Fibroblast of lung (primary cell): ENCODE results near the gene NLRC5. TPM values are rescaled to one million over a fixed set of nuclear protein-coding genes. Genes with fewer than 3 reads are reported as not detected.

Source experiments
- DNase-seq, 2 donors: peaks; one replicate each; pipeline versions ENCODE4 v3.0.0 to v3.0.0-alpha.2; 2010; ENCODE audit warnings: low read depth in 2 of 2
- H2AFZ ChIP-seq: 2 replicates; pipeline ENCODE4 v1.5.1; 2012; ENCODE audit warnings: low read length, control low read depth, inconsistent platforms
- H3K27ac ChIP-seq: 2 replicates; pipeline ENCODE4 v1.5.1; 2011; ENCODE audit warnings: low read length, control low read depth; ENCODE audit not compliant: insufficient read depth
- H3K27me3 ChIP-seq: 2 replicates; pipeline ENCODE4 v1.5.1; 2011; ENCODE audit warnings: mild to moderate bottlenecking, low read length; ENCODE audit not compliant: control insufficient read depth, insufficient read depth
- H3K36me3 ChIP-seq: 2 replicates; pipeline ENCODE4 v1.5.1; 2011; ENCODE audit warnings: low read length; ENCODE audit not compliant: control insufficient read depth, insufficient read depth
- H3K4me1 ChIP-seq: 2 replicates; pipeline ENCODE4 v1.5.1; 2011; ENCODE audit warnings: low read length; ENCODE audit not compliant: control insufficient read depth, insufficient read depth; ENCODE audit errors: extremely low read depth
- H3K4me2 ChIP-seq: 2 replicates; pipeline ENCODE4 v1.5.1; 2011; ENCODE audit warnings: low read length, control low read depth; ENCODE audit not compliant: insufficient read depth; ENCODE audit errors: extremely low read depth
- H3K4me3 ChIP-seq, 4 experiments: fragments of 200-600 bp in 1 of 4; sonication (generic) in 1 of 4; replicated peaks in 1 of 4; 2 replicates each; pipeline ENCODE4 v1.5.1; 2011 to 2016; ENCODE audit warnings: low read length in 4 of 4, low read depth in 3 of 4, mild to moderate bottlenecking in 3 of 4, control low read depth in 2 of 4, inconsistent platforms in 1 of 4, mixed read lengths in 1 of 4; ENCODE audit not compliant: insufficient read depth in 1 of 4; ENCODE audit errors: control extremely low read depth in 1 of 4
- H3K79me2 ChIP-seq: 2 replicates; pipeline ENCODE4 v1.5.1; 2012; ENCODE audit warnings: mild to moderate bottlenecking, low read length, inconsistent platforms; ENCODE audit not compliant: control insufficient read depth, insufficient read depth
- H3K9ac ChIP-seq: 2 replicates; pipeline ENCODE4 v1.5.1; 2011; ENCODE audit warnings: mild to moderate bottlenecking, low read length, control low read depth; ENCODE audit not compliant: insufficient read depth
- H3K9me3 ChIP-seq: 2 replicates; pipeline ENCODE4 v1.5.1; 2012; ENCODE audit warnings: low read depth, low read length; ENCODE audit not compliant: control insufficient read depth, insufficient read depth
- H4K20me1 ChIP-seq: 2 replicates; pipeline ENCODE4 v1.5.1; 2011; ENCODE audit warnings: low read length; ENCODE audit not compliant: control insufficient read depth, insufficient read depth; ENCODE audit errors: extremely low read depth
- CTCF ChIP-seq, 2 donors: IDR thresholded peaks in 1 of 2; conservative IDR thresholded peaks in 1 of 2; 1 replicate in 1 of 2; 2 replicates in 1 of 2; pipeline ENCODE4 v1.5.1; 2011 to 2012; ENCODE audit warnings: low read length in 2 of 2, control low read depth in 1 of 2, inconsistent platforms in 1 of 2, low read depth in 1 of 2, mild to moderate bottlenecking in 1 of 2
- EZH2 ChIP-seq: IDR thresholded peaks from 2 replicates; pipeline ENCODE4 v1.5.1; 2012; ENCODE audit warnings: low read length, control low read depth, mild to moderate bottlenecking; ENCODE audit errors: missing control alignments
- polyA plus RNA-seq, 2 donors: library from polyadenylated mRNA; depleted of rRNA in 1 of 2; stranded (reverse) in 1 of 2; unstranded in 1 of 2; fragments of >200 nt; gene quantifications; 2 replicates each; pipeline ENCODE4 v1.2.1, GENCODE V29; 2011 to 2012; ENCODE audit warnings: missing spikeins in 1 of 2
- total RNA-seq: library from RNA; depleted of rRNA; stranded (reverse); fragments of >200 nt; gene quantifications from 2 replicates; pipeline ENCODE4 v1.2.1, GENCODE V29; 2014

The NLRC5 gene
- total and polyA plus RNA-seq, 2 donors (not counting 1 experiment from before 2014, with no cell fraction given): 22.2 to 43.6 TPM

GRCh38 chr16:57064995-57065394 is 75.6 kb downstream of the NLRC5 start:
- Histone ChIP-seq H3K79me2 (no peaks in the 10 kb centered on the region), H3K4me1 (peaks cover 17% of the 10 kb centered on the region), H3K4me3 (no peak overlapping the region), H3K4me2 (no peak overlapping the region), H3K9me3 (no peaks in the 10 kb centered on the region), H3K9ac (no peak overlapping the region), H4K20me1 (no peaks in the 10 kb centered on the region), H3K27me3 (no peaks in the 10 kb centered on the region), H3K27ac (no peak overlapping the region), H2AFZ (no peak overlapping the region), H3K36me3 (peaks cover 4% of the 10 kb centered on the region)
- no peak for DNase-seq
- no peak for TF ChIP-seq CTCF (conservative IDR thresholded peaks at IDR 0.05 in 1 of 2, IDR thresholded peaks at IDR 0.05 in 1 of 2; ENCODE audit: low read depth in 1 of 2, low read length in 2 of 2)
- no peak for TF ChIP-seq EZH2

DNA sequence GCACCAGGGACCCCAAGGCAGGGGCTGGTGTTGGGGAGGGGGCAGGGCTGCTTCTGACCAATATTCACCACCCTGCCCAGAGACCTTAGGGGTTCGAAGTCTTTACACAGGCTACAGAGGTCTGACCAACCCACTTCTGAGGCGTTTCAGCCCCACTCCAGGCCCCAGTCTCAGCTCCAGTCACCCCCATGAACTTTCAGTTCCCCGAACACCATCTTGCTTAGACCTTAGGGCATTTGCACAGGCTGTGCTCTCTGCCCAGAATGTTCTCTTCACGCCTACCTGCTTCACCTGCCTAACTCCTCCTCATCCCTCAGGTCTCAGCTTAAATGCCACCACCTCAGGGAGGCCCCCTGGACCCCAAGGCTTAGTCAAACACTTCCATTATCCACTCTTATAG is 77.3 kb downstream of the NLRC5 start:
- Histone ChIP-seq H3K36me3 (no peaks in the 10 kb centered on the region), H4K20me1 (no peaks in the 10 kb centered on the region), H2AFZ (no peak overlapping the region), H3K4me1 (peaks cover 2% of the 10 kb centered on the region), H3K9ac (no peak overlapping the region), H3K79me2 (no peaks in the 10 kb centered on the region), H3K9me3 (no peaks in the 10 kb centered on the region), H3K4me2 (no peak overlapping the region), H3K4me3 (no peak overlapping the region), H3K27me3 (no peaks in the 10 kb centered on the region), H3K27ac (no peak overlapping the region)
- DNase-seq: no peak
- TF ChIP-seq CTCF (conservative IDR thresholded peaks at IDR 0.05 in 1 of 2, IDR thresholded peaks at IDR 0.05 in 1 of 2; ENCODE audit: low read depth in 1 of 2, low read length in 2 of 2) (no peak), EZH2 (no peak)

- Histone ChIP-seq H3K27me3 (no peaks in the 10 kb centered on the region), H3K9ac (no peak overlapping the region), H3K4me1 (peaks cover 2% of the 10 kb centered on the region), H3K4me2 (no peak overlapping the region), H2AFZ (no peak overlapping the region), H3K36me3 (no peaks in the 10 kb centered on the region), H3K27ac (no peak overlapping the region), H3K9me3 (no peaks in the 10 kb centered on the region), H4K20me1 (no peaks in the 10 kb centered on the region), H3K4me3 (no peak overlapping the region), H3K79me2 (no peaks in the 10 kb centered on the region)
- no peak for DNase-seq
- TF ChIP-seq CTCF (conservative IDR thresholded peaks at IDR 0.05 in 1 of 2, IDR thresholded peaks at IDR 0.05 in 1 of 2; ENCODE audit: low read depth in 1 of 2, low read length in 2 of 2) (no peak), EZH2 (no peak)
Observed at GRCh38 chr16:57067347-57067746, 78.0 kb downstream of the NLRC5 start.
